K562 (cell line): ENCODE measurements around the gene RNASE4. TPM values are rescaled to one million over a fixed set of nuclear protein-coding genes. Genes with fewer than 3 reads are reported as not detected.
A peak's percentile ranks its signal among the peaks of the same experiment; 100 is the strongest.

ENCODE experiments used
- ATAC-seq: fragments of 200-7000 bp; cut with Tn5 transposase; 3 replicates; pipeline ENCODE4 v1.9.1; 2020; ENCODE audit warnings: moderate library complexity
- BruUV-seq: library from RNA; stranded (reverse); fragments of 400-500 nt; replicated peaks from 2 replicates; lab custom pipeline; 2021; lab: Mats Ljungman, UMichigan
- CTCF ChIA-PET: fragments of 300-600 bp; formaldehyde crosslinking; extraction: SDS; loops from one replicate; lab custom pipeline; 2021; ENCODE audit warnings: low intra/inter-chr PET ratio; lab: Yijun Ruan, JAX
- POLR2A ChIA-PET: fragments of 300-600, 350-650 bp; sonication (Branson Sonifier 250); formaldehyde crosslinking; extraction: SDS; loops from one replicate; lab custom pipeline; 2021; ENCODE audit warnings: antibody characterized with exemption, inconsistent platforms; lab: Yijun Ruan, JAX
- DNase-seq, 4 experiments: peaks; one replicate each; pipeline versions ENCODE4 v3.0.0 to v3.0.0-alpha.2; 2011 to 2018; ENCODE audit warnings: low spot score in 3 of 4, mixed read lengths in 3 of 4; ENCODE audit errors: extremely low read depth in 1 of 4
- FAIRE-seq: peaks from 2 replicates; lab custom pipeline; 2011; peaks lifted over from hg19 to GRCh38; lab: Jason Lieb, UNC
- H2AFZ ChIP-seq: 2 replicates; pipeline ENCODE4 v1.6.0; 2011; ENCODE audit warnings: low read depth, low read length, control low read depth, inconsistent platforms
- H3K27ac ChIP-seq: fragments of 200-600 bp; 3 replicates; pipeline ENCODE4 v1.8.0; 2011; ENCODE audit warnings: low read depth, mild to moderate bottlenecking, control low read depth, inconsistent platforms, low read length, moderate library complexity, mixed read lengths; ENCODE audit errors: extremely low read depth
- H3K27me3 ChIP-seq, 2 experiments: fragments of 300-600 bp in 1 of 2; 2 replicates in 1 of 2; 3 replicates in 1 of 2; pipeline versions ENCODE4 v1.6.0 to v1.8.0; 2011; ENCODE audit warnings: inconsistent platforms in 2 of 2, low read length in 2 of 2, mild to moderate bottlenecking in 1 of 2, mixed read lengths in 1 of 2, moderate library complexity in 1 of 2; ENCODE audit not compliant: control insufficient read depth in 2 of 2, insufficient read depth in 2 of 2
- H3K36me3 ChIP-seq: fragments of 300-600 bp; 3 replicates; pipeline ENCODE4 v1.8.0; 2011; ENCODE audit warnings: mild to moderate bottlenecking, low read length, inconsistent platforms; ENCODE audit not compliant: control insufficient read depth, insufficient read depth
- H3K4me1 ChIP-seq, 2 experiments: fragments of 200-600 bp in 1 of 2; replicated peaks in 1 of 2; 2 replicates in 1 of 2; 3 replicates in 1 of 2; pipeline versions ENCODE4 v1.5.1 to v1.8.0; 2011; ENCODE audit warnings: inconsistent platforms in 2 of 2, low read length in 2 of 2, mild to moderate bottlenecking in 1 of 2, mixed read lengths in 1 of 2, moderate library complexity in 1 of 2; ENCODE audit not compliant: control insufficient read depth in 2 of 2, insufficient read depth in 2 of 2
- H3K4me2 ChIP-seq: 2 replicates; pipeline ENCODE4 v1.6.1; 2011; ENCODE audit warnings: low read length, control low read depth, inconsistent platforms, mixed read lengths; ENCODE audit not compliant: insufficient read depth
- H3K4me3 ChIP-seq: fragments of 200-600 bp; sonication (generic), shearing (Covaris generic); 2 replicates; pipeline ENCODE4 v1.5.1; 2016; ENCODE audit warnings: control low read depth, inconsistent platforms
- H3K79me2 ChIP-seq: fragments of 200-600 bp; 3 replicates; pipeline ENCODE4 v1.8.0; 2011; ENCODE audit warnings: low read length, inconsistent platforms; ENCODE audit not compliant: control insufficient read depth, insufficient read depth
- H3K9ac ChIP-seq, 2 experiments: 2 replicates each; pipeline versions ENCODE4 v1.6.0 to v1.6.1; 2011; ENCODE audit warnings: low read depth in 2 of 2, low read length in 2 of 2, control low read depth in 1 of 2, inconsistent platforms in 1 of 2, mild to moderate bottlenecking in 1 of 2, mixed read lengths in 1 of 2; ENCODE audit not compliant: insufficient read depth in 1 of 2
- H3K9me1 ChIP-seq: one replicate; pipeline ENCODE4 v1.6.0; 2011; ENCODE audit warnings: inconsistent platforms, mild to moderate bottlenecking, low read length, moderate library complexity; ENCODE audit not compliant: control insufficient read depth, insufficient read depth
- H3K9me3 ChIP-seq: replicated peaks from 2 replicates; pipeline ENCODE4 v1.5.1; 2011; ENCODE audit warnings: low read depth, low read length, inconsistent platforms; ENCODE audit not compliant: control insufficient read depth, insufficient read depth
- H4K20me1 ChIP-seq: replicated peaks from 2 replicates; pipeline ENCODE4 v1.6.1; 2011; ENCODE audit warnings: low read length, inconsistent platforms, mixed read lengths; ENCODE audit not compliant: control insufficient read depth, insufficient read depth
- CBX3 ChIP-seq, 2 experiments: IDR thresholded peaks; 1 replicate in 1 of 2; 2 replicates in 1 of 2; pipeline ENCODE4 v1.6.1; 2012; ENCODE audit warnings: inconsistent platforms in 2 of 2, low read length in 2 of 2, borderline replicate concordance in 1 of 2, control low read depth in 1 of 2
- CTCF ChIP-seq, 3 experiments: IDR thresholded peaks in 2 of 3; conservative IDR thresholded peaks in 1 of 3; 2 replicates each; pipeline ENCODE4 v1.5.1; 2011 to 2012; ENCODE audit warnings: low read length in 3 of 3, mild to moderate bottlenecking in 3 of 3, control low read depth in 2 of 3, improper control_type of control experiment in 1 of 3, inconsistent platforms in 1 of 3, low read depth in 1 of 3, mixed read lengths in 1 of 3, moderate library complexity in 1 of 3; ENCODE audit not compliant: insufficient read depth in 2 of 3
- DACH1 ChIP-seq: fragments of 450-650 bp; IDR thresholded peaks from 2 replicates; pipeline ENCODE4 v1.6.1; 2018; ENCODE audit not compliant: partially characterized antibody
- POLR2H ChIP-seq: IDR thresholded peaks from 2 replicates; pipeline ENCODE4 v1.6.1; 2016; ENCODE audit warnings: missing genetic modification characterization, low read depth, mild to moderate bottlenecking, control low read depth, missing compliant biosample characterization, moderate library complexity
- POLR3A ChIP-seq: IDR thresholded peaks from 2 replicates; pipeline ENCODE4 v1.6.1; 2011; ENCODE audit warnings: borderline replicate concordance, mild to moderate bottlenecking, moderate library complexity; ENCODE audit not compliant: insufficient read length, insufficient read depth; ENCODE audit errors: extremely low read depth
- TAF9B ChIP-seq: fragments of 450-650 bp; IDR thresholded peaks from 2 replicates; pipeline ENCODE4 v1.6.1; 2018; ENCODE audit warnings: mild to moderate bottlenecking; ENCODE audit not compliant: partially characterized antibody
- TBP ChIP-seq: optimal IDR thresholded peaks from 2 replicates; pipeline ENCODE3; 2011; ENCODE audit warnings: low read depth, low read length, improper control_type of control experiment
- WGBS: fragments of 100-300 bp; shearing (Covaris generic); methylation state at CpG from one replicate; pipeline ENCODE4 v1.1.6; 2016; ENCODE audit warnings: low coverage, mixed read lengths; ENCODE audit not compliant: insufficient coverage; ENCODE audit errors: missing lambda C conversion rate; 5-methylcytosine and 5-hydroxymethylcytosine counted together
- in situ Hi-C: fragments of 300-500 bp; cut with MboI; formaldehyde crosslinking; loops from 4 replicates; pipeline ENCODE4 v1.15.0; 2018; ENCODE audit warnings: inconsistent platforms, mixed read lengths
- intact Hi-C: fragments of 100-400 bp; cut with micrococcal nuclease; formaldehyde crosslinking; loops from 2 replicates; pipeline ENCODE4 v1.14.2; 2022
- polyA plus RNA-seq, 8 experiments: library from polyadenylated mRNA; depleted of rRNA in 4 of 8; stranded (reverse) in 5 of 8; unstranded in 3 of 8; fragments of >200 nt; fragmentation: Nextera tagmentation in 2 of 8; fragmentation: Illumina TruSeq in 1 of 8; extraction: Ambion mirVana in 2 of 8; extraction: Trizol in 1 of 8; gene quantifications; 2 replicates each; pipeline versions ENCODE4 v1.2.1 to v1.2.3, GENCODE V29; 2011 to 2014; ENCODE audit warnings: inconsistent platforms in 1 of 8, missing spikeins in 1 of 8
- total RNA-seq, 7 experiments: library from RNA; depleted of rRNA in 6 of 7; stranded (reverse); fragments of >200 nt in 6 of 7; fragmentation: Illumina TruSeq in 2 of 7; extraction: Trizol in 2 of 7; gene quantifications; 2 replicates each; pipeline versions ENCODE4 v1.2.1 to v1.2.3, GENCODE V29; 2011 to 2021; ENCODE audit warnings: low replicate concordance in 1 of 7

The RNASE4 gene
- total and polyA plus RNA-seq, 9 of the 15 experiments (the other 6 are each of a cell fraction or from before 2014, with no cell fraction given): 0.09 to 0.22 (median 0.13) TPM; not detected in 2

DNA sequence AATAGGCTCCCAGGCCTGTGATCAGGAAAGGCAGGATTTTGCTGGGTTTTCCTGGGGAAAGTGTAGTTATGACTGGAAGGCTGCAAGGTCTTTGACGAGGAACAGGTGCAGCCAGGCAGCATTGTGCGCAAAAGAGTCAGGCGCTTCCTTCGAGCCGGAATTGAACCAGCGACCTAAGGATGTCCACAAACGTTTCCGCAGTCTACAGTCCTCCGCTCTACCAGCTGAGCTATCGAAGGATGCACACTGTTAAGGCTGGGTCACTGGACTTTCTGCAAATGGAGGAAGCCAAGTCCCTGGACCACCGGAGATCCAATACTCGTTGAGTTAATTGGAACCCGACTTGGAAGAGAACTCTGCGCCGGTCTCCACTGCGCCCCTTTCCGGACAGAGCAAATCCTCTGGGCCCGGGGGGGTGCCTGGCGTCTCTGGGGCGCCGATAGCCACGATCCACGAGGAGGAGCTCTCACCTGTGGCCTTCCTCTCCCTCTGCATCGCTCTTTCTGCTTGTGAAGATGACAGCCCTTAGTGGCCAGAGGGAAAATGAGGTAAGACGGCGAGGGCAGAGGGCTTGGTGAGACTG, 24.5 kb upstream of the RNASE4 start:
- Histone ChIP-seq H3K4me3 (no peak overlapping the region), H3K4me1 (peaks cover 11 to 17% of the 10 kb centered on the region in 2 experiments; a peak in 3 of 5 replicates), H3K79me2 (no peaks in the 10 kb centered on the region), H3K9ac (no peak overlapping the region; a peak in 1 of 4 replicates), H3K9me3 (no peaks in the 10 kb centered on the region), H3K27me3 (peaks cover 0 to 31% of the 10 kb centered on the region in 2 experiments; a peak in 2 of 5 replicates), H3K36me3 (no peaks in the 10 kb centered on the region), H3K9me1 (no peaks in the 10 kb centered on the region), H4K20me1 (peaks cover 7% of the 10 kb centered on the region; the same call in 1 of the 2 replicates), H3K27ac (no peak overlapping the region), H3K4me2 (peak overlapping the region; percentile 37), H2AFZ (no peak overlapping the region)
- ATAC-seq (no peak), FAIRE-seq (no peak), DNase-seq (no peak)
- CTCF ChIA-PET: interaction anchor here (0.7 to 1.4 kb wide), 2 partner anchors 27 to 31 kb away, joined by 3 to 5 read pairs; no protein-coding TSS in a partner anchor
- BruUV-seq: no TSS peak
- WGBS: 20% methylated on average over 15 of the region's 26 CpGs
- intact Hi-C loops: loop anchor here (5.0 kb wide), 1 partner anchor 32 kb away; no protein-coding TSS in a partner anchor
- TF ChIP-seq TBP (peak; percentile 94), POLR2H (tag) (peak; percentile 57; the same call in 1 of the 2 replicates), CBX3 (IDR thresholded peaks at IDR 0.05; ENCODE audit: borderline replicate concordance in 1 of 2, low read length in 2 of 2) (no peak), DACH1 (no peak), CTCF (IDR thresholded peaks at IDR 0.05 in 2 of 3, conservative IDR thresholded peaks at IDR 0.05 in 1 of 3; ENCODE audit: insufficient read depth in 2 of 3, low read depth in 1 of 3, low read length in 3 of 3) (0 out of 6 replicates have a peak, but pooled peaks of 1 of the 3 experiments have one; percentile 11), POLR3A (peak; percentile 71), TAF9B (no peak)
- TF ChIP-seq, all 486 proteins: peak for 4
- in situ Hi-C loops: no loop called here
- POLR2A ChIA-PET: interaction anchor here (0.6 kb wide), 1 partner anchor 49 kb away, joined by 3 read pairs; no protein-coding TSS in a partner anchor
